AG10803 (cell line): ENCODE data around the gene ITPR3.

Source experiments
- DNase-seq: peaks from one replicate; pipeline ENCODE4 v3.0.0; 2010; ENCODE audit warnings: low read depth
- H3K4me3 ChIP-seq: 2 replicates; pipeline ENCODE4 v1.5.1; 2011; ENCODE audit warnings: mild to moderate bottlenecking, low read length, control low read depth
- TF ChIP-seq, protein P1 (sequence below): conservative IDR thresholded peaks from 2 replicates; pipeline ENCODE4 v1.5.1; 2011; ENCODE audit warnings: mild to moderate bottlenecking, low read length, control low read depth, inconsistent platforms

ITPR3 gene

DNA sequence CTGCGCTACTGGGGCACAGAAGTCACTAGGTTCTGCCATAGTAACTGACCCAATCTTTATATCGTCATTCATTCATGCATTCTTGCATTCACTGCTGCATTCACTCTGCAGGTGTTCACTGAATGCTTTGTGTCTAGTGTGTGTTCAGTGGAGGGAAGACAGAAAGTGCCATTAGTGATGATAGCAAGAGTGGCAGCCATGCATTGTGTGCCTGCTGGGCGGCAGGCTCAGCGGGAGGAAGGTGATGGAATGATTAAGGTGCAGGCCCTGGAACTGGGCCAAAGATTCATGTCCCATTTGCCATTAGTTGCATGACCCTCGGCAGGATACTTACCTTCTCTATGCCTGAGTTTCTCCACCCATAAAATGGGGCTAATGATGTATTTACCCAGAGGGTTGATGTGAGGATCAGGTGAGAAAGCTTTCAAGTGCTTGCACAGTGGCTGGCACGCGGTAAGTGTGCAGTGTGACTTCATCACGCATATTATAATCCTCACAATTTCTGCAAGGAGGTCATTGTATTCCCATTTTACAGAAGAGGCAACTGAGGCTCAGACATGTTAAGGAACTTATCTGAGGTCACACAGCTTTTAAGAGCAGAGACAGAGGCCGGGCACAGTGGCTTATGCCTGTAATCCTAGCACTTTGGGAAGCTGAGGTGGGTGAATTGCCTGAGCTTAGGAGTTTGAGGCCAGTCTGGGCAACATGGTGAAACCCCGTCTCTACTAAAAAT lies 40.1 kb downstream of the ITPR3 start:
- no peak overlapping the region for H3K4me3 ChIP-seq
- TF ChIP-seq, protein P1, sequence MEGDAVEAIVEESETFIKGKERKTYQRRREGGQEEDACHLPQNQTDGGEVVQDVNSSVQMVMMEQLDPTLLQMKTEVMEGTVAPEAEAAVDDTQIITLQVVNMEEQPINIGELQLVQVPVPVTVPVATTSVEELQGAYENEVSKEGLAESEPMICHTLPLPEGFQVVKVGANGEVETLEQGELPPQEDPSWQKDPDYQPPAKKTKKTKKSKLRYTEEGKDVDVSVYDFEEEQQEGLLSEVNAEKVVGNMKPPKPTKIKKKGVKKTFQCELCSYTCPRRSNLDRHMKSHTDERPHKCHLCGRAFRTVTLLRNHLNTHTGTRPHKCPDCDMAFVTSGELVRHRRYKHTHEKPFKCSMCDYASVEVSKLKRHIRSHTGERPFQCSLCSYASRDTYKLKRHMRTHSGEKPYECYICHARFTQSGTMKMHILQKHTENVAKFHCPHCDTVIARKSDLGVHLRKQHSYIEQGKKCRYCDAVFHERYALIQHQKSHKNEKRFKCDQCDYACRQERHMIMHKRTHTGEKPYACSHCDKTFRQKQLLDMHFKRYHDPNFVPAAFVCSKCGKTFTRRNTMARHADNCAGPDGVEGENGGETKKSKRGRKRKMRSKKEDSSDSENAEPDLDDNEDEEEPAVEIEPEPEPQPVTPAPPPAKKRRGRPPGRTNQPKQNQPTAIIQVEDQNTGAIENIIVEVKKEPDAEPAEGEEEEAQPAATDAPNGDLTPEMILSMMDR = no peak
- no peak for DNase-seq

DNA sequence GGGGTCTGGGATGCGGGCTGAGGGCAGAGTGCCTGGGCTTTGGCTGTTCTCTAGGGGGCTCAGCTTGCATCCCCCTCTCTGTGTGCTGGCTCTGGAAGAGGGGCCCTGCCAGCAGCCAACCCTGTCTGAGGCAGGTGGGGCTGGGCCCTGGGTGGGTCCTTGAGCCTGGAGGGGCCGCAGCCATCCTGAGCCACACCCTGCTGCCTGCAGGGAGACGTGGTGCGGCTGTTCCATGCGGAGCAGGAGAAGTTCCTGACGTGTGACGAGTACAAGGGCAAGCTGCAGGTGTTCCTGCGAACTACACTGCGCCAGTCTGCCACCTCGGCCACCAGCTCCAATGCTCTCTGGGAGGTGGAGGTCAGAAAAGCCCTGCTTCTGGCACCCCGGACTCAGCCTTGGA lies 41.2 kb downstream of the ITPR3 start:
- DNase-seq = no peak
- H3K4me3 ChIP-seq = no peak overlapping the region
- TF ChIP-seq, protein P1 = no peak

DNA sequence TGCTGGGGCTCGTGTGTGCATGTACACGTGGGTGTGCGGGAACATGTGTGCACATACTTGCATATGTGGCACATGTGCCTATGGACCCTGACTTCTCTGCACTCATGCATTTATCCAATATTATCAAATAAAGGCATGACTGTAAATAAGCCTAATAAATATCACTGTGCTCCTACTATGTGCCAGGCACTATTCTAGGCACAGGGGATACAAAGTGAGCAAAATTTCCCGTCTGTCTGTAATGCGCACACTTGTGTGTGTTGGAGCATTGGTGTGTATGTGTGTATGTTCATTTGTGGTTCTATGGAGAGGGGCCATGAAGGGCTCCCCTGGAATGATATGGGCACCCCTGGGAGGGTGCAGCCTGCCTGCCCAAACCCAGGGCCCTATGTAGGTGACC lies 41.9 kb downstream of the ITPR3 start:
- no peak overlapping the region for H3K4me3 ChIP-seq
- TF ChIP-seq, protein P1 = no peak
- DNase-seq = no peak

DNA sequence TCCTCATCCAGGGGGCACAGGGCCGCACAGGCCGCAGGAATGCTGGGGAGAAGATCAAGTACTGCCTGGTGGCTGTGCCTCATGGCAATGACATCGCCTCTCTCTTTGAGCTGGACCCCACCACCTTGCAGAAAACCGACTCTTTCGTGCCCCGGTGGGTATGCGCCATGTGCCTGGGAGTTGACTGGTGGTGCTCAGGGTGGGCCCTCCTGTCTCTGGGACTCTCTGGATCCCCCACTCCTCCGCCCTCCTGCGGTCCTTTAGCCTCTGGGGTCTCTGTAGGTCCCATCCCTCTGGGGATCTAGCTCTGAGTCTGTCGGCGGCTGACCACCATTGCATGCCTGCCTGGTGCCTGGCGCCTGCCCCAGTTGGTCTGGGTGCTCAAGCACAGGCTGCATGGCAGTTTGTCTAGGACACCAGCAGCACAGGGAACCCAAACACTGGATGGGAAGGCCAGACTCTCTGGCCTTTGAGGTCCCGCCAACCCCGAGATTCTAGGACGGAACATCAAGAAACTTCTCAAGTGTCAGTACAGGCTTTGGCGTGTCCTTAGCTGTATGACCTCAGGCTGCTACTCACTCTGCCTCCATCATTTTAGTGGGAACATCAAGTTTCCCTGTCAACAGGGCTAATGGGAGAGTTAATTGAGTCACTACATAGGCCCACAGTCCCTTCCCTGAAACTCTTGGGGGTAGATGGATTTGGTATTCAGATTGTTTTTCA lies 42.8 kb downstream of the ITPR3 start:
- TF ChIP-seq, protein P1 = no peak
- H3K4me3 ChIP-seq = no peak overlapping the region
- DNase-seq = no peak

DNA sequence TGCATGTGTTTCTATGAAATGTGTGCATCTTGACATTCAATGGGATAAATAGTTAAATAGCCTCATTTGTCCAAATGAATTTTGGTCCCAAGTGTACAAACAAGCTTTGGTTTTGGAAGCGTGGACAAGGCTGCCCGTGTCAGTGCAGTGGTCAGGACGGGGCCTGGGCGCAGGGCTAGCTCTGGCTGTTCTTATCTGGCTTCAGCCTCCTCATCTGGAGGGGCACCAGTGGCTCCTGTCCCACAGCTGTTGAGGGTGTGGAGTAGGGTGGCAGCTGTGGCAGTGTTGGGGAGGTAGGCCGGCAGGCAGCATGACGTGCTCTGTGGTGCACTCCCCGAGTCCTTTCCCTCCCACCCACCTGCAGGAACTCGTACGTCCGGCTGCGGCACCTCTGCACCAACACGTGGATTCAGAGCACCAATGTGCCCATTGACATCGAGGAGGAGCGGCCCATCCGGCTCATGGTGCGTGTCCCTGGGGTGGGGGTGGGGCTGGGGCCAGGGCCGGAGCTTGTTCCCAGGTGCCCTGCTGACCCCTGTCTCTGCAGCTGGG lies 43.5 kb downstream of the ITPR3 start:
- TF ChIP-seq, protein P1 = no peak

DNA sequence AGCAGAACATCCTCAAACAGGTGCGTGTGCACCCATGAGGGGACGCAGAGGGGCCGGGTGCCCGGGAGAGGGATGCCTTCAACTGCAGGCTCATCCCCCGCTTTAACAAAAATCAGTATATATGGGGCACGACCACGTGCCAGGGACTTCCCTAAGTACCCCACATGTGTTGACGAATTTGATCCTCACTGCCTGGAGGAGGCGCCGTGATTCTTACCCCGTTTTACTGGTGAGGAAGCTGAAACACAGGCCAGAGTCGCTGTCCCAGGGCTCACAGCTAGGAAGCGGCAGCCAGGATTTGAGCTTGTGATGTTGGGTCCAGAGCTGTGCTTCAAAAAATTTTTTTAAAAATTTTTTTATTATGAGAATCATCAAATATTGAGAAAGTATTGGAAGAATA lies 44.8 kb downstream of the ITPR3 start:
- no peak overlapping the region for H3K4me3 ChIP-seq
- DNase-seq = no peak
- TF ChIP-seq, protein P1 = no peak

More for the DNA sequence above, 43.5 kb downstream of the ITPR3 start:
- no peak for DNase-seq
- H3K4me3 ChIP-seq = no peak overlapping the region

DNA sequence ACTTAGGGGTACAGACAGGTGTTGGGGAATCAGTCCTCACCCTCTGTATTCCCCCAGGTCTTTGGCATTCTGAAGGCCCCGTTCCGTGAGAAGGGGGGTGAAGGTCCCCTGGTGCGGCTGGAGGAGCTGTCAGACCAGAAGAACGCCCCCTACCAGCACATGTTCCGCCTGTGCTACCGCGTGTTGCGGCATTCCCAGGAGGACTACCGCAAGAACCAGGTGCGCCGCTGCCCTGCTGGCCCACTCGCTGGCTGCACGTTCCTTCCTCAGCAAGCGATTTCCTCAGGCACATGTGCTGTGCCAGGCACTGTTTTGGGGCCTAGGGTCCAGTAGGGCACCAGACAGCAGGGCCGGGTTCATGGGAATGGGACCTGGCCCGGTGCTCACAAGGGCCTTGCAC lies 46.0 kb downstream of the ITPR3 start:
- TF ChIP-seq, protein P1 = no peak
- no peak for DNase-seq
- no peak overlapping the region for H3K4me3 ChIP-seq
